NCI-H524 (cell line): ENCODE data around the gene KIAA0408.
A peak's percentile ranks its signal among the peaks of the same experiment; 100 is the strongest.
"Not testable (repeated sequence)": the region's sequence is repeated elsewhere in the genome, so short reads cannot be mapped to it uniquely, and the experiment has no call there.

Source experiments
- DNase-seq, 2 experiments: peaks; one replicate each; lab custom pipeline; 2025; lab: John Stamatoyannopoulos, UW

KIAA0408 gene

DNA sequence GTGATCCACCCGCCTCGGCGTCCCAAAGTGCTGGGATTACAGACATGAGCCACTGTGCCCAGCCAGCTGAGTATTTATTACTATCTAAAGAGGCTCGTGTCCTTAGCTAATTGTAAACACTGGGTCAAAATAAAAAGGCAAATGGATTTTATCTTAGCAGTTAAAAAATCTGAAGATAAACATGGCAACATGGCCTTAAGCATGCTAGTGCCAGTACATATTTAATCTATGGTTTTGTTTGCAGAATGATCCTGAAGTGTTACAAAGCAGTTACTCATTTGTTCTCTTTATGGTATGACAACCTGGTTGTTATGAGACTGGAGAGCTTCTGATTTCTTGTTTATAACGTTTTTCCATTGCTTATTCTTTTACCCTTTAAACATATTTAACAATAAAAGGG, 3.9 kb upstream of the KIAA0408 start:
- no peak for DNase-seq

- DNase-seq, result no peak
Measured at GRCh38 chr6:127462376-127462775, 3.2 kb upstream of the KIAA0408 start.

- DNase-seq, result no peak
Measured at GRCh38 chr6:127460465-127460864, 1.3 kb upstream of the KIAA0408 start.

DNA sequence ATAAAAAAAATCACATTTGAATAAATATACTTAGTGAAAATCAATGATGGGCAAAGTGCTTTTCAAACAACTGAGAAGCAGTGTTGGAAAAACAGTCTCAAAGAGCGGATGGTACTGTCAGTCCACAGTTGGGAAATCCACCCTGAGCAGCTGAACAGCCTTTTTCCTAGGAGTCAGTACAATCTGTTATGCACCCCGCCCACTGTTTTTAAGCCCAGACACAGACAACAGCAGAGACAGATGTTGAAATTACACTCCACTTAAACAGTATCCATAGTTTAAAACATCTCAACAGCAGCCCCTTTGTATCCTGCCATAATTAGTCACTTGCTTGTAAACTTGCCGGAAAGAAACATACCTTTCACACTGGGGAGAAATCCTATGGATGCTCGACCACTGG, 372 bp downstream of the KIAA0408 start:
- DNase-seq, result peak; percentile 45 to 79

DNA sequence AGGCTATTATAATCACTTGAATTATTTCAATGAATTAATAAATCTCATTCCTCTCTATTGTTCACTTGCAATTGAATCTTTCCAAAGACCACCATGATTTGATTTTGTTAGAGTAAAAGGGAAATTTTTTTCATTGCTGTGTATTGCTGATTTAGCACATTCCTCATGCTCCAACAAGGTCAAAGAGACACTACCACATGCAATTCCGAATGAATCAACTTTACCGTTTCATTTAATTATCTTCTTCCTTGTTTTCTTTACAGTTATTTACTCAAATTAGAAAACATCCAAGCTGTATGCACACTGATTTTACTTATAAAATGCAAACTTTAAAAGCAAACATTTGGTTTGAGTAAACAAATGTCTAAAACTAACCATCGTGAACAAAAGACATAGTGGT, 967 bp downstream of the KIAA0408 start:
- DNase-seq, result no peak

DNA sequence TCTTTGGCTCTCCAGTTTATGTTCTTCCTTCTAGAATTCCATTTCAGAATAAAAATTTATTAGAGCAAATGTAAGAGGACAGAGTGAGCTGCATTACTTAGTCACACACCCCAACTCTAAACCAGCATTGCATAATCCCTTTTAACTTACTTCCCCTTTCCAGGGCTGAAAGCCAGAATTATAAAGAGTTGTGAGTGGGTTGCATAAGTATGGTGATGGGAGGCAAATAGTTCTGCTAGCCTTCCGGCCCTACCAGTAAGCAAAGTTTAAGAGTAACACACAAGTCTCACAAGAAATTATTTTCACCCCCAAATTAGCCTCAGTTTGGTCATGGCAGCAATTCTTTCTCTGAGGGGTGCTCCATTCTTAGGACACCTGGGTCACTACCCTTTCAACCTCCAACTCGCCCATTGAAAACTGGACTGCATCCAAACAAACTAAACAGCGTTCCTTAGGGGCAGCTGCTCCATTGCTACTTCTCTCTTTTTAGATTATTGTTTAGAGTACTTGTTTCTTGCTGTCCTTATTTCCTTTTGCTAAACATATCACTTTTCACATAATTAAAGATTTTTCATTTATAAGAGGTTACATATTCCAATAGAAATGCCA, 1.6 kb downstream of the KIAA0408 start:
- DNase-seq, result no peak

- DNase-seq, result no peak
Measured at GRCh38 chr6:127456465-127456864, 2.7 kb downstream of the KIAA0408 start.

- DNase-seq, result no peak
Measured at GRCh38 chr6:127453845-127454619, 5.2 kb downstream of the KIAA0408 start.

DNA sequence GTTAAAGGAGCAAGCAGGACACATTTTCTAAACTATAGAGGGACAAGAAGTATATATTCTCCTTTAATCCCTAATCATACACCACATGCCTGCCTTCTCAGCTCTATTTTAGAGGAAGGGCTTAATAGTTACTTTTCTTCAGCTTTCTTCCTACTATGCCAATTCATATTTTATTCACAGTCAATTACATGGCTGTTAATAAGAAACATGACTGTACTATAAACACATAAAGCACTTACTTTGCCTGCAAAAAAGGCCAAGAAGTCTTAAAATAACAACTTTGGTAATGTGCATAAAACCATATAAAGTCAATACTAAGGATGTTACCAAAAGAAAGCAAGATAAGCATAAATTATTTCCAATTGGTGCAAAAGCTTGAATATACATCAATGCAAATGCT, 6.4 kb downstream of the KIAA0408 start:
- no peak for DNase-seq

DNA sequence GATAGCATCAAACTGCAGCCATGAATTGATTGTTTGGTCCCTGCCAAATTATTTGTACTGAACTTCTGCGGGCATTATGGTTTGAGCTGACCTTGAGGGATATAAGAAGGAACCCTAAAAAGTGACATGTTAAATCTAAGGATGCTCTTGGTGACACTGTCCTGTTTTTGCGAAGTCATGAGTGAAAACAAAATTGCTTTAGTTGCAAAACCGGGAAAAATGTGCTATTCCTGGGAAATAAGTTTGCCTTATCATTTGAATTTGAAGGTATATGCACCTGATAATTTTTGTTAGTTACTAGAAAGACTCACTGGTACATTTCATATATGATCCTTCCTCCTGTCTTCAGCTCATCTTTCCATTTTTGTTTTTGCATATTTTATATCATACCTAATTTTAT, 7.8 kb downstream of the KIAA0408 start:
- no peak for DNase-seq

DNA sequence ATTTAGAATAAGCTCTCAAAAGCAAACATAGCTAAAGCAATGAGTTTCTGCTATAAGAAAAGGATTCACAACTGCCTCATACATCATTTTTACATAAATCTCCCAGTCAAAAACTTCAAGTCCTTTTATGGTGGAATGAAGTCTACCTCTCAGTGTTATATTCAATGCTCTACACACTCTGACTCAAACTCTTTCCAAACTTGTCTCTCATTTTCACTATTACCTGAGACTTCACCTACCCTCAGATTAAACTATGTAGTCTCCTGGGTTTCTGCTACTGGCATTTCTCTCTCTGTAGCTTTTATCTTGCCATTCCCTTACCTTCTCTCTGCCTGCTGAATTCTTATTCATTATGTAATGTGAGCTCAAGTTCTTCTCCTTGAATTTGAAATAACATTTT, 11.4 kb downstream of the KIAA0408 start:
- no peak for DNase-seq

DNA sequence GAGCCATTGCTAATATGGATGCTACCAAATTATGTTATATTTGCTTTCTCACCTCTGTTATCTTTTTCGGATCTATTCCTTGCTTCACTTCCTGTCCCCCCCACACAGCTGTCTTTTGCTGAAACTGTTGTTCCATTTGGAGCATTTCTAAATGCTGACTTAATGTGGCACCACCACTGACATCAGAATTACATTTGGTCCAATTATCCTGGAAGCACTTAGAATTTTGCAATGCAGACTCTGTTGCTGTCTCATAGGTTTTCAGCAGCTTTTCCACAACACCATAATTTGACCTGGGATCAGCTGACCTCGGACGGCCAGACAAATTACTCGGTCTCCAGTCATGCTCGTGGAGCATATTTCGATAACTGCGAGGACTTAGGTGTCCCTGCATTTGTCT, 12.8 kb downstream of the KIAA0408 start:
- no peak for DNase-seq

GRCh38 chr6:127441881-127442280, 17.3 kb downstream of the KIAA0408 start:
- DNase-seq, result no peak

- no peak for DNase-seq
Measured at GRCh38 chr6:127439718-127440117, 19.5 kb downstream of the KIAA0408 start.

- no peak for DNase-seq
Measured at GRCh38 chr6:127436578-127437110, 22.5 kb downstream of the KIAA0408 start.

GRCh38 chr6:127435626-127436220, 23.5 kb downstream of the KIAA0408 start:
- peak in 1 of 2 experiments; percentile 28 for DNase-seq

GRCh38 chr6:127434651-127435050, 24.5 kb downstream of the KIAA0408 start:
- no peak for DNase-seq

GRCh38 chr6:127428562-127428961, 30.6 kb downstream of the KIAA0408 start:
- not testable (repeated sequence) for DNase-seq

DNA sequence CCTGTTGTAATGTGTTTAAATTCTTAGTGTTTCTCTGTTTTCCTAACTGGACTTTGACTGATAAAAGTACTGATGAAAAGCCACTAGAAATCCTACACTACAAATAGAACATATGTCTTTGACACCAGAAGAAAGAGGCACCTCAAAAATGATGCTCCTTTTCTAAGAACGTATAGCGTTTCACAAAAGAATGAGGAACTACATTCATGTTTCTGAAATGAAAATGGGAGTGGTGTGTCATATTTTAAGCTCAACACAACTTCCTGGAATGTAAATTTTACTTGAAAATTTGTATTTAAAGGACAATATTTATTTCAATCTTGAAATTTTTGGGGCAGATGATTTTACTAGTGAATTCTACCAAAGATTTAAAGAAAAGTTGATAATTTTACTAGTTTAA, 35.3 kb downstream of the KIAA0408 start:
- no peak for DNase-seq

DNA sequence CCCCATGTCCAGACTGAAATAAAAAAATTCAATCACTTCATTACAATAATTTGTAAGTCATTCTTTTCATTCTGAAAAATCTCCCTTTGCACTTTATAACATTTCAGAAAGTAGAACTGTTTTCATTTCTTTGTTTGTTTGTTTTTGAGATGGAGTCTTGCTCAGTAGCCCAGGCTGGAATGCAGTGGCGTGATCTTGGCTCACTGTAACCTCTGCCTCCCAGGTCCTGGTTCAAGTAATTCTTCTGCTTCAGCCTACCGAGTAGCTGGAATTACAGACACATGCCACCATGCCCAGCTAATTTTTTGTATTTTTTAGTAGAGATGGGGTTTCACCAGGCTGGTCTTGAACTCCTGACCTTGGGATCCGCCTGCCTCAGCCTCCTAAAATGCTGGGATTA, 38.0 kb downstream of the KIAA0408 start:
- DNase-seq, result not testable (repeated sequence)

GRCh38 chr6:127420556-127420955, 38.6 kb downstream of the KIAA0408 start:
- DNase-seq, result peak; percentile 29 to 72

DNA sequence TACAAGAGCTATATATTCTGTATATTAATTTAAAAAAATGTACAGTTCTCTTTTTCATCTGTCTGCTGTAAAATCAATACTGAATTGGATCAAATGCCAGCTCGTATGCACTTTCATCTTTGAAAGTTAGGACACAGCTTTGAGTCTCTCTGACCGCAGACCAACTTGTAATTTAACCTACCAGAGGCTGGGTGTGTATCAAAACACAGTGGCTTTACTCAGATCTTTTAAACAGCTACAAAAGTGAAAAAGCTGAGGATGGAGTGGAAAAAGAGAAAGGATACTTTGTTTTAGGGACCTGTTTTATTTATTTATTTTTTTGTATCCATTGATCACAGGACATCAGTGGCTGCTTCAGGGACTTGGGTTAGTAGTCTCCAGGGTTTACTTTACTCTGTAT, 44.1 kb downstream of the KIAA0408 start:
- no peak for DNase-seq

GRCh38 chr6:127413123-127413522, 46.1 kb downstream of the KIAA0408 start:
- DNase-seq, result not testable (repeated sequence)
